HCT116 (cell line): ENCODE data around the gene TES. TPM values are rescaled to one million over a fixed set of nuclear protein-coding genes. Genes with fewer than 3 reads are reported as not detected.
A peak's percentile ranks its signal among the peaks of the same experiment; 100 is the strongest.

Experiments
- ATAC-seq: fragments of 200-7000 bp; cut with Tn5 transposase; 2 replicates; pipeline ENCODE4 v1.9.1; 2020; ENCODE audit warnings: mild to moderate bottlenecking, moderate library complexity
- BruUV-seq: library from RNA; stranded (reverse); fragments of 400-500 nt; replicated peaks from 2 replicates; lab custom pipeline; 2021; lab: Mats Ljungman, UMichigan
- CTCF ChIA-PET: fragments of 300-600 bp; sonication (Branson Sonifier 250); formaldehyde crosslinking; loops from one replicate; lab custom pipeline; 2021; ENCODE audit warnings: antibody characterized with exemption; lab: Charles Lee
- POLR2A ChIA-PET: fragments of 300-600, 350-600 bp; sonication (Branson Sonifier 250); formaldehyde crosslinking; loops from one replicate; lab custom pipeline; 2021; ENCODE audit warnings: antibody characterized with exemption; lab: Charles Lee
- RAD21 ChIA-PET, 2 experiments: fragments of 300-600 bp; sonication (Branson Sonifier 250); formaldehyde crosslinking; loops; one replicate each; lab custom pipeline; 2023; ENCODE audit warnings: low total read pairs in 2 of 2; ENCODE audit not compliant: uncharacterized antibody in 2 of 2, unreplicated experiment in 2 of 2, low non-redundant PET in 1 of 2; lab: Charles Lee
- DNase-seq: peaks from one replicate; pipeline ENCODE4 v3.0.0-alpha.2; 2010; ENCODE audit warnings: low read depth, low spot score
- H2AFZ ChIP-seq: fragments of 200-600 bp; shearing (Covaris generic), sonication (generic); 2 replicates; pipeline ENCODE4 v1.6.1; 2017; ENCODE audit warnings: low read depth, mixed run types, mixed read lengths, antibody characterized with exemption, low read length; ENCODE audit not compliant: poor library complexity, severe bottlenecking
- H3K27ac ChIP-seq: 2 replicates; pipeline ENCODE4 v1.5.1; 2012; ENCODE audit warnings: low read depth, low read length
- H3K27me3 ChIP-seq: fragments of 200-600 bp; sonication (generic); 2 replicates; pipeline ENCODE4 v1.6.1; 2016; ENCODE audit warnings: mixed run types, low read length, mixed read lengths; ENCODE audit not compliant: insufficient read depth
- H3K36me3 ChIP-seq, 2 experiments: fragments of 200-500 bp in 1 of 2; fragments of 200-600 bp in 1 of 2; sonication (Bioruptor generic) in 1 of 2; sonication (generic) in 1 of 2; 2 replicates each; pipeline versions ENCODE4 v1.5.1 to v1.6.1; 2014 to 2016; ENCODE audit warnings: low read length in 2 of 2, inconsistent platforms in 1 of 2, mixed read lengths in 1 of 2, mixed run types in 1 of 2; ENCODE audit not compliant: insufficient read depth in 2 of 2, control insufficient read depth in 1 of 2
- H3K4me1 ChIP-seq, 2 experiments: fragments of 200-600 bp in 1 of 2; sonication (generic) in 1 of 2; 2 replicates each; pipeline versions ENCODE4 v1.5.1 to v1.6.1; 2012 to 2017; ENCODE audit warnings: low read length in 2 of 2, inconsistent platforms in 1 of 2, mild to moderate bottlenecking in 1 of 2, mixed read lengths in 1 of 2, mixed run types in 1 of 2, moderate library complexity in 1 of 2; ENCODE audit not compliant: insufficient read depth in 2 of 2, control insufficient read depth in 1 of 2
- H3K4me2 ChIP-seq: fragments of 200-600 bp; sonication (generic); 2 replicates; pipeline ENCODE4 v1.6.1; 2017; ENCODE audit warnings: mixed run types, low read length, mixed read lengths
- H3K4me3 ChIP-seq, 2 experiments: fragments of 200-600 bp in 1 of 2; sonication (generic) in 1 of 2; replicated peaks in 1 of 2; 2 replicates each; pipeline ENCODE4 v1.5.1; 2011 to 2016; ENCODE audit warnings: low read length in 2 of 2, control low read depth in 1 of 2, low read depth in 1 of 2, mild to moderate bottlenecking in 1 of 2, mixed read lengths in 1 of 2, mixed run types in 1 of 2
- H3K79me2 ChIP-seq: fragments of 200-600 bp; sonication (generic); 2 replicates; pipeline ENCODE4 v1.6.1; 2017; ENCODE audit warnings: mild to moderate bottlenecking, mixed run types, low read length, moderate library complexity, mixed read lengths; ENCODE audit not compliant: insufficient read depth
- H3K9ac ChIP-seq: fragments of 200-600 bp; sonication (generic); 2 replicates; pipeline ENCODE4 v1.6.1; 2016; ENCODE audit warnings: low read length, mixed read lengths
- H3K9me2 ChIP-seq: fragments of 200-600 bp; sonication (generic), shearing (Covaris generic); 2 replicates; pipeline ENCODE4 v1.6.1; 2017; ENCODE audit warnings: mixed run types, mild to moderate bottlenecking, moderate library complexity; ENCODE audit not compliant: insufficient read depth
- H3K9me3 ChIP-seq, 2 experiments: fragments of 200-500 bp in 1 of 2; fragments of 200-600 bp in 1 of 2; sonication (Bioruptor generic) in 1 of 2; sonication (generic) in 1 of 2; 2 replicates each; pipeline ENCODE4 v1.6.1; 2014 to 2017; ENCODE audit warnings: low read length in 2 of 2, mixed read lengths in 2 of 2, inconsistent platforms in 1 of 2, low read depth in 1 of 2, mild to moderate bottlenecking in 1 of 2, mixed run types in 1 of 2, moderate library complexity in 1 of 2; ENCODE audit not compliant: control insufficient read depth in 1 of 2, insufficient read depth in 1 of 2
- H4K20me1 ChIP-seq: fragments of 200-600 bp; sonication (generic), shearing (Covaris generic); 2 replicates; pipeline ENCODE4 v1.6.1; 2017; ENCODE audit warnings: mixed run types, mild to moderate bottlenecking, moderate library complexity; ENCODE audit not compliant: insufficient read depth
- ATF3 ChIP-seq: IDR thresholded peaks from 2 replicates; pipeline ENCODE4 v1.6.1; 2012
- CBX3 ChIP-seq: IDR thresholded peaks from 2 replicates; pipeline ENCODE4 v1.6.1; 2012; ENCODE audit warnings: low read depth
- CEBPB ChIP-seq: IDR thresholded peaks from 2 replicates; pipeline ENCODE4 v1.6.1; 2012; ENCODE audit warnings: low read depth
- CTCF ChIP-seq, 3 experiments: fragments of 200-600 bp in 1 of 3; sonication (generic) in 1 of 3; IDR thresholded peaks in 2 of 3; conservative IDR thresholded peaks in 1 of 3; 2 replicates each; pipeline ENCODE4 v1.5.1; 2012 to 2017; ENCODE audit warnings: low read depth in 2 of 3, low read length in 2 of 3, antibody characterized with exemption in 1 of 3, borderline replicate concordance in 1 of 3, control low read depth in 1 of 3, mild to moderate bottlenecking in 1 of 3, mixed read lengths in 1 of 3, mixed run types in 1 of 3, moderate library complexity in 1 of 3; ENCODE audit not compliant: insufficient read depth in 1 of 3
- ELF1 ChIP-seq: IDR thresholded peaks from 2 replicates; pipeline ENCODE4 v1.6.1; 2012; ENCODE audit warnings: low read depth, borderline replicate concordance
- EZH2 ChIP-seq: fragments of 200-600 bp; sonication (generic); IDR thresholded peaks from 2 replicates; pipeline ENCODE4 v1.6.1; 2017; ENCODE audit warnings: antibody characterized with exemption, mixed run types
- EZH2phosphoT487 ChIP-seq: fragments of 200-600 bp; IDR thresholded peaks from 2 replicates; pipeline ENCODE4 v1.6.1; 2018; ENCODE audit warnings: antibody characterized with exemption, borderline replicate concordance
- FOSL1 ChIP-seq: IDR thresholded peaks from 2 replicates; pipeline ENCODE4 v1.6.1; 2012; ENCODE audit warnings: low read depth
- JUND ChIP-seq: IDR thresholded peaks from 2 replicates; pipeline ENCODE4 v1.6.1; 2012
- MAX ChIP-seq: IDR thresholded peaks from 2 replicates; pipeline ENCODE4 v1.6.1; 2012
- RAD21 ChIP-seq: IDR thresholded peaks from 2 replicates; pipeline ENCODE4 v1.6.1; 2012; ENCODE audit warnings: low read depth, mild to moderate bottlenecking
- REST ChIP-seq: IDR thresholded peaks from 2 replicates; pipeline ENCODE4 v1.6.1; 2012; ENCODE audit warnings: low read depth
- SIN3A ChIP-seq: IDR thresholded peaks from 2 replicates; pipeline ENCODE4 v1.6.1; 2012; ENCODE audit warnings: low read depth
- SP1 ChIP-seq: IDR thresholded peaks from 2 replicates; pipeline ENCODE4 v1.6.1; 2012; ENCODE audit warnings: low read depth
- TCF7L2 ChIP-seq: IDR thresholded peaks from 2 replicates; pipeline ENCODE4 v1.7.0; 2011; ENCODE audit warnings: borderline replicate concordance, inconsistent platforms; ENCODE audit not compliant: insufficient read depth, insufficient read length; ENCODE audit errors: extremely low read depth
- ZFX ChIP-seq: fragments of 450-650 bp; IDR thresholded peaks from 2 replicates; pipeline ENCODE4 v1.6.1; 2017
- intact Hi-C: fragments of 100-400 bp; cut with micrococcal nuclease; formaldehyde crosslinking; loops from 2 replicates; pipeline ENCODE4 v1.10.0; 2022
- total RNA-seq: library from RNA; stranded (reverse); gene quantifications from one replicate; pipeline ENCODE4 v1.2.1, GENCODE V29; 2021; ENCODE audit not compliant: unreplicated experiment

Gene TES
- total RNA-seq, 1 experiment from 2014 or later: 129 TPM

GRCh38 chr7:116167177-116167576 lies 43.2 kb upstream of the TES start:
- H3K9ac ChIP-seq: no peak overlapping the region
- H3K36me3 ChIP-seq: no peaks in the 10 kb centered on the region
- H3K27ac ChIP-seq: no peak overlapping the region
- no peaks in the 10 kb centered on the region for H3K27me3 ChIP-seq
- H3K79me2 ChIP-seq: no peaks in the 10 kb centered on the region
- H3K9me3 ChIP-seq: no peaks in the 10 kb centered on the region
- H3K4me1 ChIP-seq: 0 out of 4 replicates have a peak, but pooled peaks cover 0 to 5% of the 10 kb centered on the region in 2 experiments
- ATAC-seq: peak; percentile 79
- DNase-seq: no peak
- intact Hi-C loops: no loop called here
- RAD21 ChIA-PET: no interaction called here
- TF ChIP-seq SP1 (no peak), CTCF (IDR thresholded peaks at IDR 0.05 in 2 of 3, conservative IDR thresholded peaks at IDR 0.05 in 1 of 3; ENCODE audit: borderline replicate concordance in 1 of 3, insufficient read depth in 1 of 3, low read depth in 2 of 3, low read length in 2 of 3) (peak in 2 of 3 experiments; percentile 36 to 38; a peak in 4 of 6 replicates)
- BruUV-seq: no TSS peak
- no peaks in the 10 kb centered on the region for H3K9me2 ChIP-seq
- H3K4me2 ChIP-seq: no peak overlapping the region
- H2AFZ ChIP-seq: peak overlapping the region; percentile 65
- no peaks in the 10 kb centered on the region for H4K20me1 ChIP-seq
- POLR2A ChIA-PET: no interaction called here
- CTCF ChIA-PET: no interaction called here
- no peak overlapping the region for H3K4me3 ChIP-seq

GRCh38 chr7:116169060-116169459 lies 41.3 kb upstream of the TES start:
- CTCF ChIA-PET: no interaction called here
- DNase-seq (no peak), ATAC-seq (no peak)
- Histone ChIP-seq H3K9me3 (no peaks in the 10 kb centered on the region), H3K4me3 (no peak overlapping the region), H4K20me1 (no peaks in the 10 kb centered on the region), H3K27ac (no peak overlapping the region), H3K4me2 (no peak overlapping the region), H3K79me2 (no peaks in the 10 kb centered on the region), H3K36me3 (no peaks in the 10 kb centered on the region), H3K4me1 (peaks cover 3 to 5% of the 10 kb centered on the region in 2 experiments; a peak in 1 of 4 replicates), H3K9me2 (no peaks in the 10 kb centered on the region), H2AFZ (peak overlapping the region; percentile 18), H3K9ac (no peak overlapping the region), H3K27me3 (no peaks in the 10 kb centered on the region)
- POLR2A ChIA-PET: no interaction called here
- RAD21 ChIA-PET: no interaction called here
- no TSS peak for BruUV-seq
- intact Hi-C loops: no loop called here
- TF ChIP-seq CEBPB (no peak), SIN3A (no peak), JUND (no peak), EZH2 (no peak), EZH2phosphoT487 (no peak), REST (no peak), ZFX (no peak), RAD21 (no peak), FOSL1 (no peak), MAX (no peak), TCF7L2 (no peak), ELF1 (no peak), ATF3 (no peak), CBX3 (no peak)
